A549 (cell line): ENCODE measurements around the gene CDK5RAP2. TPM values are rescaled to one million over a fixed set of nuclear protein-coding genes. Genes with fewer than 3 reads are reported as not detected.

Source experiments
- ATAC-seq, 2 experiments: fragments of 200-7000 bp in 1 of 2; fragments of >200 bp in 1 of 2; cut with Nextera tagmentation in 1 of 2; cut with Tn5 transposase in 1 of 2; 3 replicates each; pipeline versions ENCODE4 v1.8.0 to v1.9.1; 2018 to 2020; ENCODE audit warnings: mild to moderate bottlenecking in 1 of 2, moderate library complexity in 1 of 2
- CTCF ChIA-PET: fragments of 300-600 bp; sonication (Branson Sonifier 250); formaldehyde crosslinking; extraction: SDS; loops from one replicate; lab custom pipeline; 2021; ENCODE audit warnings: antibody characterized with exemption, inconsistent platforms; lab: Yijun Ruan, JAX
- POLR2A ChIA-PET: fragments of 350-600 bp; formaldehyde crosslinking; extraction: SDS; loops from one replicate; lab custom pipeline; 2021; ENCODE audit warnings: antibody characterized with exemption, inconsistent platforms; lab: Yijun Ruan, JAX
- DNase-seq, 2 experiments: peaks; one replicate each; pipeline versions ENCODE4 v3.0.0 to v3.0.0-alpha.2; 2011 to 2016; ENCODE audit warnings: low read depth in 1 of 2, low spot score in 1 of 2
- FAIRE-seq: peaks from 2 replicates; lab custom pipeline; 2011; peaks lifted over from hg19 to GRCh38; lab: Jason Lieb, UNC
- H3K27ac ChIP-seq, 2 experiments: fragments of >200 bp; sonication (Bioruptor Twin); formaldehyde crosslinking; 3 replicates each; pipeline ENCODE4 v1.5.1; 2016 to 2017
- H3K4me1 ChIP-seq: fragments of >200 bp; sonication (Bioruptor Twin); formaldehyde crosslinking; 3 replicates; pipeline ENCODE4 v1.6.1; 2016
- H3K4me2 ChIP-seq: fragments of >200 bp; sonication (Bioruptor Twin); formaldehyde crosslinking; 3 replicates; pipeline ENCODE4 v1.6.1; 2016
- H3K4me3 ChIP-seq: fragments of >200 bp; sonication (Bioruptor Twin); formaldehyde crosslinking; 3 replicates; pipeline ENCODE4 v1.5.1; 2016
- H3K9me3 ChIP-seq: fragments of >200 bp; sonication (Bioruptor Twin); formaldehyde crosslinking; 3 replicates; pipeline ENCODE4 v1.6.1; 2016
- BCL3 ChIP-seq: fragments of >200 bp; sonication (Bioruptor Twin); formaldehyde crosslinking; IDR thresholded peaks from 3 replicates; pipeline ENCODE4 v1.6.1; 2016
- BHLHE40 ChIP-seq: IDR thresholded peaks from 2 replicates; pipeline ENCODE4 v1.6.1; 2012; ENCODE audit warnings: low read depth, low read length, inconsistent platforms
- CEBPB ChIP-seq, 2 experiments: fragments of >200 bp in 1 of 2; sonication (Bioruptor Twin) in 1 of 2; formaldehyde crosslinking in 1 of 2; IDR thresholded peaks; 2 replicates each; pipeline ENCODE4 v1.6.1; 2012 to 2016
- CHD4 ChIP-seq: fragments of 200-600 bp; sonication (generic); IDR thresholded peaks from 2 replicates; pipeline ENCODE4 v1.6.1; 2016; ENCODE audit warnings: antibody characterized with exemption, mild to moderate bottlenecking, borderline replicate concordance
- CTCF ChIP-seq: fragments of >200 bp; sonication (Bioruptor Twin); formaldehyde crosslinking; IDR thresholded peaks from 3 replicates; pipeline ENCODE4 v1.5.1; 2016
- EHF ChIP-seq: fragments of 250-450 bp; sonication (Bioruptor Pico); IDR thresholded peaks from 2 replicates; pipeline ENCODE4 v1.5.0; 2020; ENCODE audit warnings: mild to moderate bottlenecking
- ELK1 ChIP-seq: fragments of 150-350 bp; IDR thresholded peaks from 2 replicates; pipeline ENCODE4 v1.6.1; 2014; ENCODE audit warnings: low read depth, mild to moderate bottlenecking, low read length
- EP300 ChIP-seq, 2 experiments: fragments of >200 bp; sonication (Bioruptor Twin); formaldehyde crosslinking; IDR thresholded peaks; 2 replicates in 1 of 2; 3 replicates in 1 of 2; pipeline ENCODE4 v1.6.1; 2016 to 2017
- FOSB ChIP-seq: fragments of 250-450 bp; sonication (Bioruptor Pico); IDR thresholded peaks from 2 replicates; pipeline ENCODE4 v1.5.0; 2020; ENCODE audit warnings: mild to moderate bottlenecking, moderate library complexity
- FOSL2 ChIP-seq, 2 experiments: fragments of 450-650 bp in 1 of 2; fragments of >200 bp in 1 of 2; sonication (Bioruptor Twin) in 1 of 2; formaldehyde crosslinking; IDR thresholded peaks; 2 replicates each; pipeline versions ENCODE4 v1.5.0 to v1.6.1; 2016 to 2020; ENCODE audit warnings: mild to moderate bottlenecking in 1 of 2, moderate library complexity in 1 of 2
- HDAC2 ChIP-seq: fragments of 200-600 bp; sonication (generic); IDR thresholded peaks from 2 replicates; pipeline ENCODE4 v1.6.1; 2016
- HES2 ChIP-seq: fragments of >200 bp; sonication (Bioruptor Twin); formaldehyde crosslinking; IDR thresholded peaks from 2 replicates; pipeline ENCODE4 v1.6.1; 2016
- HMGXB4 ChIP-seq: fragments of 250-450 bp; sonication (Bioruptor Pico); IDR thresholded peaks from 2 replicates; pipeline ENCODE4 v1.5.0; 2021; ENCODE audit warnings: mild to moderate bottlenecking, moderate library complexity, borderline replicate concordance
- HOXB5 ChIP-seq: fragments of 250-450 bp; sonication (Bioruptor Pico); IDR thresholded peaks from 2 replicates; pipeline ENCODE4 v1.5.0; 2020; ENCODE audit warnings: mild to moderate bottlenecking, moderate library complexity
- KDM1A ChIP-seq: fragments of 200-600 bp; sonication (generic); IDR thresholded peaks from 2 replicates; pipeline ENCODE4 v1.6.1; 2016; ENCODE audit warnings: low read depth, mild to moderate bottlenecking
- PHF8 ChIP-seq: fragments of 200-600 bp; sonication (generic); IDR thresholded peaks from 2 replicates; pipeline ENCODE4 v1.6.1; 2016; ENCODE audit warnings: low read depth, mild to moderate bottlenecking, antibody characterized with exemption, moderate library complexity, borderline replicate concordance
- RARB ChIP-seq: fragments of 250-450 bp; sonication (Bioruptor Pico); IDR thresholded peaks from 2 replicates; pipeline ENCODE4 v1.8.0; 2021; ENCODE audit warnings: mild to moderate bottlenecking, moderate library complexity
- REST ChIP-seq: fragments of 200-600 bp; sonication (generic); IDR thresholded peaks from 2 replicates; pipeline ENCODE4 v1.6.1; 2016; ENCODE audit warnings: antibody characterized with exemption, mild to moderate bottlenecking, moderate library complexity
- USF2 ChIP-seq: fragments of 450-650 bp; IDR thresholded peaks from 2 replicates; pipeline ENCODE4 v1.6.1; 2014; ENCODE audit warnings: antibody characterized with exemption
- ZC3H11A ChIP-seq: fragments of 450-650 bp; IDR thresholded peaks from 2 replicates; pipeline ENCODE4 v1.6.1; 2014; ENCODE audit warnings: antibody characterized with exemption, mild to moderate bottlenecking
- ZFP36 ChIP-seq: fragments of 450-650 bp; IDR thresholded peaks from 2 replicates; pipeline ENCODE4 v1.6.1; 2014; ENCODE audit warnings: borderline replicate concordance; ENCODE audit not compliant: partially characterized antibody
- WGBS: methylation state at CpG from one replicate; pipeline ENCODE4 v1.1.6; 2017; ENCODE audit errors: missing lambda C conversion rate; 5-methylcytosine and 5-hydroxymethylcytosine counted together
- polyA plus RNA-seq, 4 experiments: library from polyadenylated mRNA; depleted of rRNA in 3 of 4; stranded (reverse); fragments of >200 nt; fragmentation: RNase III in 1 of 4; extraction: RNeasy Plus Mini Kit Qiagen cat#74134 plus additional on column Dnase treatment in 1 of 4; gene quantifications; 2 replicates in 3 of 4; 3 replicates in 1 of 4; pipeline ENCODE4 v1.2.3, GENCODE V29; 2011 to 2017

Gene CDK5RAP2
- polyA plus RNA-seq, 2 of the 4 experiments (the other 2 are of a cell fraction): 29.1 to 44.6 TPM

GRCh38 chr9:120384925-120385272 lies 195.1 kb downstream of the CDK5RAP2 start:
- peaks cover 2% of the 10 kb centered on the region for H3K9me3 ChIP-seq
- POLR2A ChIA-PET: no interaction called here
- no peak overlapping the region for H3K4me3 ChIP-seq
- 92% methylated on average over 4 of the region's 4 CpGs for WGBS
- H3K4me1 ChIP-seq: peaks cover 38% of the 10 kb centered on the region
- peak overlapping the region in 1 of 2 experiments; percentile 65; a peak in 2 of 6 replicates for H3K27ac ChIP-seq
- FAIRE-seq: no peak
- TF ChIP-seq REST (no peak), FOSB (CRISPR knock-in tag) (no peak), BCL3 (no peak), HMGXB4 (no peak), HES2 (no peak), CEBPB (IDR thresholded peaks at IDR 0.05) (no peak)
- no peak for ATAC-seq
- DNase-seq: no peak
- CTCF ChIA-PET: no interaction called here
- no peak overlapping the region for H3K4me2 ChIP-seq

GRCh38 chr9:120383999-120384924 lies 195.7 kb downstream of the CDK5RAP2 start:
- POLR2A ChIA-PET: interaction anchor here (0.6 kb wide), 1 partner anchor 18 kb away, joined by 6 read pairs; no protein-coding TSS in a partner anchor
- 85% methylated on average over 19 of the region's 24 CpGs for WGBS
- Histone ChIP-seq H3K4me1 (peaks cover 35% of the 10 kb centered on the region), H3K4me2 (peak overlapping the region; percentile 23; the same call in 2 of the 3 replicates), H3K9me3 (peaks cover 9% of the 10 kb centered on the region), H3K27ac (peak overlapping the region; percentile 27 to 65; a peak in 3 of 6 replicates), H3K4me3 (no peak overlapping the region)
- CTCF ChIA-PET: no interaction called here
- FAIRE-seq: no peak
- TF ChIP-seq PHF8 (no peak), HMGXB4 (no peak), FOSL2 (IDR thresholded peaks at IDR 0.05) (no peak), FOSL2 (CRISPR knock-in tag; IDR thresholded peaks at IDR 0.05) (no peak), ELK1 (no peak), EHF (CRISPR knock-in tag) (no peak), EP300 (IDR thresholded peaks at IDR 0.05) (no peak), ZFP36 (no peak), HDAC2 (no peak), RARB (CRISPR knock-in tag) (no peak), ZC3H11A (no peak), CHD4 (no peak), CTCF (no peak), BHLHE40 (no peak), KDM1A (no peak), HOXB5 (CRISPR knock-in tag) (no peak), USF2 (no peak)
- peak in 1 of 2 experiments; percentile 47; a peak in 3 of 6 replicates for ATAC-seq
- no peak for DNase-seq
